IMR-90 (cell line): ENCODE measurements around the gene SARS1. TPM values are rescaled to one million over a fixed set of nuclear protein-coding genes. Genes with fewer than 3 reads are reported as not detected.
"Not testable (repeated sequence)": the region's sequence is repeated elsewhere in the genome, so short reads cannot be mapped to it uniquely, and the experiment has no call there.

Source experiments
- ATAC-seq: fragments of 200-7000 bp; cut with Tn5 transposase; 2 replicates; pipeline ENCODE4 v1.9.1; 2020; ENCODE audit warnings: low read depth, mild to moderate bottlenecking, moderate library complexity
- BruUV-seq: library from RNA; stranded (reverse); fragments of 400-500 nt; replicated peaks from 2 replicates; lab custom pipeline; 2021; lab: Mats Ljungman, UMichigan
- CTCF ChIA-PET: fragments of 300-600 bp; formaldehyde crosslinking; extraction: SDS; loops from one replicate; lab custom pipeline; 2021; ENCODE audit warnings: antibody characterized with exemption; lab: Yijun Ruan, JAX
- POLR2A ChIA-PET: fragments of 300-600 bp; sonication (Branson Sonifier 250); formaldehyde crosslinking; loops from one replicate; lab custom pipeline; 2022; ENCODE audit warnings: antibody characterized with exemption; ENCODE audit not compliant: unreplicated experiment; lab: Charles Lee
- DNase-seq: peaks from one replicate; pipeline ENCODE4 v3.0.0; 2013
- H2AFZ ChIP-seq: replicated peaks from 2 replicates; pipeline ENCODE3; 2013; ENCODE audit warnings: low read length, mild to moderate bottlenecking; ENCODE audit not compliant: poor library complexity
- H2AK5ac ChIP-seq: 2 replicates; pipeline ENCODE4 v1.6.1; 2013; ENCODE audit warnings: low read depth, low read length, inconsistent platforms
- H2AK9ac ChIP-seq: replicated peaks from 2 replicates; pipeline ENCODE3; 2013; ENCODE audit warnings: mild to moderate bottlenecking, low read depth, low read length, moderate library complexity; ENCODE audit not compliant: poor library complexity
- H2BK120ac ChIP-seq: 2 replicates; pipeline ENCODE4 v1.6.1; 2013; ENCODE audit warnings: low read depth, low read length, inconsistent platforms
- H2BK15ac ChIP-seq: 3 replicates; pipeline ENCODE4 v1.6.1; 2013; ENCODE audit warnings: low read depth, low read length, inconsistent platforms
- H2BK20ac ChIP-seq: 2 replicates; pipeline ENCODE4 v1.6.1; 2013; ENCODE audit warnings: low read depth, mild to moderate bottlenecking, inconsistent platforms, low read length, moderate library complexity
- H2BK5ac ChIP-seq: 2 replicates; pipeline ENCODE4 v1.6.1; 2013; ENCODE audit warnings: mild to moderate bottlenecking, low read depth, low read length, inconsistent platforms; ENCODE audit not compliant: poor library complexity, severe bottlenecking
- H3K14ac ChIP-seq: replicated peaks from 2 replicates; pipeline ENCODE4 v1.6.1; 2013; ENCODE audit warnings: low read depth, low read length, inconsistent platforms
- H3K18ac ChIP-seq: 2 replicates; pipeline ENCODE4 v1.6.1; 2013; ENCODE audit warnings: low read depth, low read length, control low read depth
- H3K23ac ChIP-seq: 2 replicates; pipeline ENCODE4 v1.6.1; 2013; ENCODE audit warnings: low read depth, low read length, inconsistent platforms
- H3K27ac ChIP-seq: 2 replicates; pipeline ENCODE4 v1.5.1; 2013; ENCODE audit warnings: mild to moderate bottlenecking, control low read depth, low read length; ENCODE audit not compliant: insufficient read depth
- H3K27me3 ChIP-seq: 2 replicates; pipeline ENCODE4 v1.6.1; 2013; ENCODE audit warnings: low read length; ENCODE audit not compliant: control insufficient read depth, insufficient read depth
- H3K36me3 ChIP-seq: 2 replicates; pipeline ENCODE4 v1.6.1; 2013; ENCODE audit warnings: low read length, mixed read lengths; ENCODE audit not compliant: control insufficient read depth, insufficient read depth
- H3K4ac ChIP-seq: 2 replicates; pipeline ENCODE4 v1.6.1; 2013; ENCODE audit warnings: low read depth, low read length, inconsistent platforms
- H3K4me1 ChIP-seq: 2 replicates; pipeline ENCODE4 v1.6.1; 2013; ENCODE audit warnings: low read length, mixed read lengths; ENCODE audit not compliant: control insufficient read depth, insufficient read depth
- H3K4me2 ChIP-seq: 2 replicates; pipeline ENCODE4 v1.6.1; 2013; ENCODE audit warnings: low read depth, mild to moderate bottlenecking, control low read depth, low read length, moderate library complexity
- H3K4me3 ChIP-seq: 2 replicates; pipeline ENCODE4 v1.5.1; 2013; ENCODE audit warnings: low read depth, mild to moderate bottlenecking, control low read depth, low read length, moderate library complexity; ENCODE audit not compliant: insufficient read depth
- H3K56ac ChIP-seq: 2 replicates; pipeline ENCODE4 v1.6.1; 2013; ENCODE audit warnings: low read length, inconsistent platforms; ENCODE audit not compliant: insufficient read depth; ENCODE audit errors: extremely low read depth
- H3K79me1 ChIP-seq, 2 experiments: 2 replicates each; pipeline ENCODE4 v1.6.1; 2013; ENCODE audit warnings: low read length in 2 of 2, inconsistent platforms in 1 of 2, low read depth in 1 of 2
- H3K9ac ChIP-seq: 2 replicates; pipeline ENCODE4 v1.6.1; 2013; ENCODE audit warnings: low read depth, low read length, control low read depth
- H3K9me1 ChIP-seq: 2 replicates; pipeline ENCODE4 v1.6.1; 2013; ENCODE audit warnings: low read length, inconsistent platforms; ENCODE audit not compliant: insufficient read depth
- H3K9me3 ChIP-seq: 2 replicates; pipeline ENCODE4 v1.6.1; 2013; ENCODE audit warnings: low read length; ENCODE audit not compliant: control insufficient read depth, insufficient read depth
- H4K20me1 ChIP-seq: 2 replicates; pipeline ENCODE4 v1.6.1; 2013; ENCODE audit warnings: low read length, inconsistent platforms; ENCODE audit not compliant: insufficient read depth
- H4K5ac ChIP-seq: 2 replicates; pipeline ENCODE4 v1.6.1; 2013; ENCODE audit warnings: mild to moderate bottlenecking, low read depth, low read length, control low read depth
- H4K8ac ChIP-seq, 2 experiments: 2 replicates each; pipeline ENCODE4 v1.6.1; 2013; ENCODE audit warnings: low read depth in 2 of 2, low read length in 2 of 2, control low read depth in 1 of 2, inconsistent platforms in 1 of 2
- H4K91ac ChIP-seq: 2 replicates; pipeline ENCODE4 v1.6.1; 2013; ENCODE audit warnings: low read depth, low read length, inconsistent platforms; ENCODE audit not compliant: insufficient read depth
- WGBS, 2 experiments: methylation state at CpG; one replicate each; pipeline versions ENCODE4 v1.1.5 to v1.1.7; 2013; ENCODE audit warnings: missing lambda C conversion rate in 2 of 2; ENCODE audit not compliant: insufficient read length in 1 of 2; ENCODE audit errors: extremely low coverage in 2 of 2; 5-methylcytosine and 5-hydroxymethylcytosine counted together
- dilution Hi-C: fragments of 300-500 bp; cut with HindIII; formaldehyde crosslinking; loops from one replicate; pipeline ENCODE4 v1.14.3; 2018; ENCODE audit warnings: low sequenced_read_pairs; ENCODE audit not compliant: unreplicated experiment
- in situ Hi-C: fragments of 300-500 bp; cut with MboI; formaldehyde crosslinking; loops from 3 replicates; pipeline ENCODE4 v1.14.3; 2019; ENCODE audit warnings: low sequenced_read_pairs, inconsistent platforms, mixed read lengths
- intact Hi-C: fragments of 100-400 bp; cut with micrococcal nuclease; formaldehyde crosslinking; loops from 2 replicates; pipeline ENCODE4 v1.10.0; 2022
- polyA plus RNA-seq, 3 experiments: library from polyadenylated mRNA; depleted of rRNA; stranded (reverse); fragments of >200 nt; gene quantifications; 2 replicates each; pipeline ENCODE4 v1.2.3, GENCODE V29; 2012; ENCODE audit warnings: low replicate concordance in 1 of 3
- total RNA-seq: library from RNA; depleted of rRNA; stranded (reverse); fragments of >200 nt; gene quantifications from 2 replicates; pipeline ENCODE4 v1.2.3, GENCODE V29; 2012

Gene SARS1
- total and polyA plus RNA-seq, 2 of the 4 experiments (the other 2 are of a cell fraction), result 231 to 348 TPM

- H3K9ac ChIP-seq, H2AK5ac ChIP-seq, H2BK20ac ChIP-seq, H2AK9ac ChIP-seq, DNase-seq, H2BK15ac ChIP-seq, H3K14ac ChIP-seq, H2AFZ ChIP-seq, H3K9me1 ChIP-seq, H3K27ac ChIP-seq, ATAC-seq, H2BK120ac ChIP-seq, H3K4me2 ChIP-seq, H3K4ac ChIP-seq, H3K4me1 ChIP-seq, BruUV-seq, H4K5ac ChIP-seq, intact Hi-C loops, H3K56ac ChIP-seq, H3K23ac ChIP-seq, H2BK5ac ChIP-seq, H4K8ac ChIP-seq, H3K18ac ChIP-seq, in situ Hi-C loops, H3K27me3 ChIP-seq, H4K91ac ChIP-seq, H3K4me3 ChIP-seq, CTCF ChIA-PET, H3K9me3 ChIP-seq: not testable (repeated sequence)
- peaks cover 14% of the 10 kb centered on the region for H3K36me3 ChIP-seq
- POLR2A ChIA-PET, result interaction anchor here (0.7 kb wide), 1 partner anchor 158 kb away, joined by 3 read pairs; no protein-coding TSS in a partner anchor
- peaks cover 74% of the 10 kb centered on the region for H4K20me1 ChIP-seq
- H3K79me1 ChIP-seq, result peaks cover 5 to 59% of the 10 kb centered on the region in 2 experiments; a peak in 3 of 4 replicates
- WGBS, 2 experiments, result no CpG with 5 or more reads among the region's 9 CpGs
- dilution Hi-C loops, result loop anchor here (25.0 kb wide), 1 partner anchor 116 kb away; no protein-coding TSS in a partner anchor
Observed at GRCh38 chr1:109221201-109221600, 7.5 kb downstream of the SARS1 start.
